SJCRH30 (cell line): Measurements from ENCODE around the gene OR10H1. TPM values are rescaled to one million over a fixed set of nuclear protein-coding genes. Genes with fewer than 3 reads are reported as not detected.

Source experiments
- DNase-seq, 2 experiments: peaks; one replicate each; pipeline ENCODE4 v3.0.0-alpha.2; 2015 to 2020
- H3K27ac ChIP-seq: fragments of 250-450 bp; sonication (Bioruptor Pico); 2 replicates; pipeline ENCODE4 v1.5.1; 2020; ENCODE audit warnings: mild to moderate bottlenecking, moderate library complexity
- H3K27me3 ChIP-seq: fragments of 250-450 bp; sonication (Bioruptor Pico); 2 replicates; pipeline ENCODE4 v1.5.1; 2020; ENCODE audit warnings: mild to moderate bottlenecking, moderate library complexity
- H3K36me3 ChIP-seq: fragments of 250-450 bp; sonication (Bioruptor Pico); 2 replicates; pipeline ENCODE4 v1.5.1; 2020; ENCODE audit warnings: mild to moderate bottlenecking, moderate library complexity
- H3K4me1 ChIP-seq: fragments of 250-450 bp; sonication (Bioruptor Pico); 2 replicates; pipeline ENCODE4 v1.5.1; 2020; ENCODE audit warnings: mild to moderate bottlenecking, moderate library complexity
- H3K4me3 ChIP-seq: fragments of 250-450 bp; sonication (Bioruptor Pico); 2 replicates; pipeline ENCODE4 v1.5.1; 2020; ENCODE audit warnings: mild to moderate bottlenecking, moderate library complexity
- H3K9me3 ChIP-seq: fragments of 250-450 bp; sonication (Bioruptor Pico); replicated peaks from 2 replicates; pipeline ENCODE4 v1.5.1; 2020; ENCODE audit warnings: mild to moderate bottlenecking, moderate library complexity
- total RNA-seq: library from RNA; depleted of rRNA; stranded (reverse); fragments of >200 nt; shearing (Covaris generic); gene quantifications from 2 replicates; pipeline ENCODE4 v1.2.3, GENCODE V29; 2014; rRNA removed

The OR10H1 gene
- total RNA-seq, 1 experiment from 2014 or later: not detected

GRCh38 chr19:15759962-15760565, 55.4 kb downstream of the OR10H1 start:
- H3K27ac ChIP-seq: no peak overlapping the region
- DNase-seq: peak in 1 of 2 experiments; percentile 21
- no peak overlapping the region for H3K4me3 ChIP-seq
- H3K27me3 ChIP-seq: no peaks in the 10 kb centered on the region
- H3K9me3 ChIP-seq: no peaks in the 10 kb centered on the region
- no peaks in the 10 kb centered on the region for H3K4me1 ChIP-seq
- no peaks in the 10 kb centered on the region for H3K36me3 ChIP-seq

- DNase-seq: no peak
- H3K27me3 ChIP-seq: no peaks in the 10 kb centered on the region
- H3K4me1 ChIP-seq: no peaks in the 10 kb centered on the region
- H3K36me3 ChIP-seq: no peaks in the 10 kb centered on the region
- H3K4me3 ChIP-seq: no peak overlapping the region
- no peak overlapping the region for H3K27ac ChIP-seq
- H3K9me3 ChIP-seq: no peaks in the 10 kb centered on the region
Measured at GRCh38 chr19:15758379-15758778, 57.1 kb downstream of the OR10H1 start.

Other genes with a start within 250 kb of the OR10H1 start
- gene CYP4F8, start 200.4 kb downstream of the OR10H1 start, total RNA-seq: not detected in 2 replicates
- gene CYP4F3, start 174.8 kb downstream of the OR10H1 start, total RNA-seq: not detected in 2 replicates
- not detected in 2 replicates for gene CYP4F12, start 142.6 kb downstream of the OR10H1 start, total RNA-seq
- gene OR10H2, start 87.6 kb downstream of the OR10H1 start, total RNA-seq: not detected in 2 replicates
- gene OR10H3, start 77.7 kb downstream of the OR10H1 start, total RNA-seq: not detected in 2 replicates
- not detected in 2 replicates for gene OR10H5, start 28.0 kb downstream of the OR10H1 start, total RNA-seq
- gene CYP4F2, start 82.4 kb upstream of the OR10H1 start, total RNA-seq: not detected in 2 replicates
- gene CYP4F11, start 118.9 kb upstream of the OR10H1 start, total RNA-seq: 0.13 TPM in 1 of 2 replicates, not detected in the other
- gene OR10H4, start 133.3 kb upstream of the OR10H1 start, total RNA-seq: not detected in 2 replicates